Measurements from ENCODE around the gene ARSI.
"Not testable (repeated sequence)": the region's sequence is repeated elsewhere in the genome, so short reads cannot be mapped to it uniquely, and the experiment has no call there.

Gene ARSI

DNA sequence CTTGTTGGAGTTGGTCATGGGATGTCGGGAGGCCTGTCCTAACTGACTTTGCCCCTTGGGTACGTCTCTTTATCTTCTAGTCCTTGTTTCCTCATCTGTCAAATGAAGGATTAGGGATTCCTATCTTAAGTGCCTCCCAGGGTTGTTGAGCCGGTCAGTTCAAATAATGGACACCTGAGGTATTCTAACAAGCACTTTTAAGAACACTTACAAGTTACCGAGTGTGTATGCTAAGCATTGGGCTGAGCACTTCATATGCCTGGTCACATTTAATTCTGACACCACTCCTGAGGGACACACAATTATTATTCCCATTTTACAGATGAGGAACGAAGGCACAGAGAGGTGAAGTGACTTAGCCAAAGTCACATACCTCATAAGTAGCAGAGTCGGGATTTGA lies 50.2 kb downstream of the ARSI start:
- ATAC-seq = no peak
- TF ChIP-seq GLIS3 (CRISPR knock-in tag; IDR thresholded peaks at IDR 0.05) = no peak

- ATAC-seq = no peak
- TF ChIP-seq ZC3H10 (CRISPR knock-in tag; IDR thresholded peaks at IDR 0.05) (no peak), ZFP30 (CRISPR knock-in tag; IDR thresholded peaks at IDR 0.05) (no peak), GLIS3 (CRISPR knock-in tag; IDR thresholded peaks at IDR 0.05) (no peak), TCF4 (CRISPR knock-in tag; IDR thresholded peaks at IDR 0.05; ENCODE audit: borderline replicate concordance) (no peak), ESRRG (CRISPR knock-in tag; IDR thresholded peaks at IDR 0.05) (no peak), RARB (CRISPR knock-in tag; IDR thresholded peaks at IDR 0.05) (no peak), CREB5 (CRISPR knock-in tag; IDR thresholded peaks at IDR 0.05; ENCODE audit: low read depth) (no peak), SNAI2 (CRISPR knock-in tag; IDR thresholded peaks at IDR 0.05) (no peak), ISL1 (CRISPR knock-in tag; IDR thresholded peaks at IDR 0.05) (no peak)
- TF ChIP-seq, protein P1, sequence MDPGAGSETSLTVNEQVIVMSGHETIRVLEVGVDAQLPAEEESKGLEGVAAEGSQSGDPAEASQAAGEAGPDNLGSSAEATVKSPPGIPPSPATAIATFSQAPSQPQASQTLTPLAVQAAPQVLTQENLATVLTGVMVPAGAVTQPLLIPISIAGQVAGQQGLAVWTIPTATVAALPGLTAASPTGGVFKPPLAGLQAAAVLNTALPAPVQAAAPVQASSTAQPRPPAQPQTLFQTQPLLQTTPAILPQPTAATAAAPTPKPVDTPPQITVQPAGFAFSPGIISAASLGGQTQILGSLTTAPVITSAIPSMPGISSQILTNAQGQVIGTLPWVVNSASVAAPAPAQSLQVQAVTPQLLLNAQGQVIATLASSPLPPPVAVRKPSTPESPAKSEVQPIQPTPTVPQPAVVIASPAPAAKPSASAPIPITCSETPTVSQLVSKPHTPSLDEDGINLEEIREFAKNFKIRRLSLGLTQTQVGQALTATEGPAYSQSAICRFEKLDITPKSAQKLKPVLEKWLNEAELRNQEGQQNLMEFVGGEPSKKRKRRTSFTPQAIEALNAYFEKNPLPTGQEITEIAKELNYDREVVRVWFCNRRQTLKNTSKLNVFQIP (CRISPR knock-in tag; IDR thresholded peaks at IDR 0.05; ENCODE audit: borderline replicate concordance, low read depth) = no peak
- TF ChIP-seq, protein P2, sequence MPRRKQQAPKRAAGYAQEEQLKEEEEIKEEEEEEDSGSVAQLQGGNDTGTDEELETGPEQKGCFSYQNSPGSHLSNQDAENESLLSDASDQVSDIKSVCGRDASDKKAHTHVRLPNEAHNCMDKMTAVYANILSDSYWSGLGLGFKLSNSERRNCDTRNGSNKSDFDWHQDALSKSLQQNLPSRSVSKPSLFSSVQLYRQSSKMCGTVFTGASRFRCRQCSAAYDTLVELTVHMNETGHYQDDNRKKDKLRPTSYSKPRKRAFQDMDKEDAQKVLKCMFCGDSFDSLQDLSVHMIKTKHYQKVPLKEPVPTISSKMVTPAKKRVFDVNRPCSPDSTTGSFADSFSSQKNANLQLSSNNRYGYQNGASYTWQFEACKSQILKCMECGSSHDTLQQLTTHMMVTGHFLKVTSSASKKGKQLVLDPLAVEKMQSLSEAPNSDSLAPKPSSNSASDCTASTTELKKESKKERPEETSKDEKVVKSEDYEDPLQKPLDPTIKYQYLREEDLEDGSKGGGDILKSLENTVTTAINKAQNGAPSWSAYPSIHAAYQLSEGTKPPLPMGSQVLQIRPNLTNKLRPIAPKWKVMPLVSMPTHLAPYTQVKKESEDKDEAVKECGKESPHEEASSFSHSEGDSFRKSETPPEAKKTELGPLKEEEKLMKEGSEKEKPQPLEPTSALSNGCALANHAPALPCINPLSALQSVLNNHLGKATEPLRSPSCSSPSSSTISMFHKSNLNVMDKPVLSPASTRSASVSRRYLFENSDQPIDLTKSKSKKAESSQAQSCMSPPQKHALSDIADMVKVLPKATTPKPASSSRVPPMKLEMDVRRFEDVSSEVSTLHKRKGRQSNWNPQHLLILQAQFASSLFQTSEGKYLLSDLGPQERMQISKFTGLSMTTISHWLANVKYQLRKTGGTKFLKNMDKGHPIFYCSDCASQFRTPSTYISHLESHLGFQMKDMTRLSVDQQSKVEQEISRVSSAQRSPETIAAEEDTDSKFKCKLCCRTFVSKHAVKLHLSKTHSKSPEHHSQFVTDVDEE (CRISPR knock-in tag; IDR thresholded peaks at IDR 0.05) = no peak
- TF ChIP-seq, protein P3, sequence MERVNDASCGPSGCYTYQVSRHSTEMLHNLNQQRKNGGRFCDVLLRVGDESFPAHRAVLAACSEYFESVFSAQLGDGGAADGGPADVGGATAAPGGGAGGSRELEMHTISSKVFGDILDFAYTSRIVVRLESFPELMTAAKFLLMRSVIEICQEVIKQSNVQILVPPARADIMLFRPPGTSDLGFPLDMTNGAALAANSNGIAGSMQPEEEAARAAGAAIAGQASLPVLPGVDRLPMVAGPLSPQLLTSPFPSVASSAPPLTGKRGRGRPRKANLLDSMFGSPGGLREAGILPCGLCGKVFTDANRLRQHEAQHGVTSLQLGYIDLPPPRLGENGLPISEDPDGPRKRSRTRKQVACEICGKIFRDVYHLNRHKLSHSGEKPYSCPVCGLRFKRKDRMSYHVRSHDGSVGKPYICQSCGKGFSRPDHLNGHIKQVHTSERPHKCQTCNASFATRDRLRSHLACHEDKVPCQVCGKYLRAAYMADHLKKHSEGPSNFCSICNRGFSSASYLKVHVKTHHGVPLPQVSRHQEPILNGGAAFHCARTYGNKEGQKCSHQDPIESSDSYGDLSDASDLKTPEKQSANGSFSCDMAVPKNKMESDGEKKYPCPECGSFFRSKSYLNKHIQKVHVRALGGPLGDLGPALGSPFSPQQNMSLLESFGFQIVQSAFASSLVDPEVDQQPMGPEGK (CRISPR knock-in tag; IDR thresholded peaks at IDR 0.05; ENCODE audit: borderline replicate concordance) = no peak
- TF ChIP-seq, protein P4, sequence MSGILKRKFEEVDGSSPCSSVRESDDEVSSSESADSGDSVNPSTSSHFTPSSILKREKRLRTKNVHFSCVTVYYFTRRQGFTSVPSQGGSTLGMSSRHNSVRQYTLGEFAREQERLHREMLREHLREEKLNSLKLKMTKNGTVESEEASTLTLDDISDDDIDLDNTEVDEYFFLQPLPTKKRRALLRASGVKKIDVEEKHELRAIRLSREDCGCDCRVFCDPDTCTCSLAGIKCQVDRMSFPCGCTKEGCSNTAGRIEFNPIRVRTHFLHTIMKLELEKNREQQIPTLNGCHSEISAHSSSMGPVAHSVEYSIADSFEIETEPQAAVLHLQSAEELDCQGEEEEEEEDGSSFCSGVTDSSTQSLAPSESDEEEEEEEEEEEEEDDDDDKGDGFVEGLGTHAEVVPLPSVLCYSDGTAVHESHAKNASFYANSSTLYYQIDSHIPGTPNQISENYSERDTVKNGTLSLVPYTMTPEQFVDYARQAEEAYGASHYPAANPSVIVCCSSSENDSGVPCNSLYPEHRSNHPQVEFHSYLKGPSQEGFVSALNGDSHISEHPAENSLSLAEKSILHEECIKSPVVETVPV (CRISPR knock-in tag; IDR thresholded peaks at IDR 0.05) = no peak
These were observed 51.2 kb downstream of the ARSI start for GRCh38 chr5:150251504-150251903.

DNA sequence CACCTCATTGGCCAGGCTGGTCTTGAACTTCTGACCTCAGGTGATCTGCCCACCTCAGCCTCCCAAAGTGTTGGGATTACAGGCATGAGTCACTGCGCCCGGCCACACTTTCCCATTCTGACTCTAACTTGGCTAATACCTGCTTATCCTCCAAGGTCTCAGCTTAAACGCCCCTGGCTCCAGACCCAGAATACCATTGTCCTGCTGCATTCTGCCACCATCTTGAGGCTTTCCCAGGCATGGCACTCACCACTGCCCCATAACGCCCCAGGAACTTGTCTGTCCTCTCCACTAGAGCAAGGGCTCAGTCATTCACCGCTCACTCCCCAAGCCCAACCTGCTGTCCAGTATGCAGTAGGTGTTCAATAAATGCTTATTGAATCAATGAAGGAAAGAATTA lies 53.0 kb downstream of the ARSI start:
- no peak for ATAC-seq
- TF ChIP-seq RARB (CRISPR knock-in tag; IDR thresholded peaks at IDR 0.05) = no peak
- TF ChIP-seq OSR1 (CRISPR knock-in tag; IDR thresholded peaks at IDR 0.05) = no peak
- TF ChIP-seq ZNF565 (CRISPR knock-in tag; conservative IDR thresholded peaks at IDR 0.05; ENCODE audit: low read depth) = no peak
- TF ChIP-seq ISL1 (CRISPR knock-in tag; IDR thresholded peaks at IDR 0.05) = no peak
- no peak for TF ChIP-seq ARNTL (CRISPR knock-in tag; IDR thresholded peaks at IDR 0.05; ENCODE audit: borderline replicate concordance, low read depth)

GRCh38 chr5:150248946-150249345 lies 53.8 kb downstream of the ARSI start:
- no peak for ATAC-seq
- TF ChIP-seq ZFP30 (CRISPR knock-in tag; IDR thresholded peaks at IDR 0.05) (no peak), ESRRG (CRISPR knock-in tag; IDR thresholded peaks at IDR 0.05) (no peak), ZNF565 (CRISPR knock-in tag; conservative IDR thresholded peaks at IDR 0.05; ENCODE audit: low read depth) (no peak)

- ATAC-seq = not testable (repeated sequence)
- peak; percentile 57 for TF ChIP-seq ZNF8 (CRISPR knock-in tag; IDR thresholded peaks at IDR 0.05)
These were observed 54.2 kb downstream of the ARSI start for GRCh38 chr5:150248493-150248892.
